HG02759 (cell line): ENCODE measurements around the gene LRRN4.
"Not testable (repeated sequence)": the region's sequence is repeated elsewhere in the genome, so short reads cannot be mapped to it uniquely, and the experiment has no call there.

Experiments used
- ATAC-seq: cut with Tn5 transposase; IDR thresholded peaks from one replicate; pipeline ENCODE4 v1.9.1; 2021; ENCODE audit warnings: mild to moderate bottlenecking, moderate library complexity; ENCODE audit not compliant: unreplicated experiment

LRRN4 gene

GRCh38 chr20:6060213-6060612 is 6.4 kb upstream of the LRRN4 start:
- no peak for ATAC-seq

- ATAC-seq, result no peak
Observed at GRCh38 chr20:6058684-6059295, 4.9 kb upstream of the LRRN4 start.

GRCh38 chr20:6057691-6058090 is 3.8 kb upstream of the LRRN4 start:
- ATAC-seq, result no peak

- ATAC-seq, result no peak
Observed at GRCh38 chr20:6057139-6057538, 3.3 kb upstream of the LRRN4 start.

GRCh38 chr20:6055981-6056569 is 2.2 kb upstream of the LRRN4 start:
- ATAC-seq, result no peak

GRCh38 chr20:6055161-6055783 is 1.4 kb upstream of the LRRN4 start:
- ATAC-seq, result no peak

- ATAC-seq, result not testable (repeated sequence)
Observed at GRCh38 chr20:6054689-6055051, 810 bp upstream of the LRRN4 start.

- ATAC-seq, result no peak
Observed at GRCh38 chr20:6053064-6053775, 640 bp downstream of the LRRN4 start.

GRCh38 chr20:6051505-6051904 is 2.4 kb downstream of the LRRN4 start:
- no peak for ATAC-seq

GRCh38 chr20:6048391-6048790 is 5.5 kb downstream of the LRRN4 start:
- ATAC-seq, result no peak

GRCh38 chr20:6046432-6046831 is 7.4 kb downstream of the LRRN4 start:
- ATAC-seq, result no peak

GRCh38 chr20:6045566-6045965 is 8.3 kb downstream of the LRRN4 start:
- ATAC-seq, result no peak

GRCh38 chr20:6044115-6044514 is 9.7 kb downstream of the LRRN4 start:
- peak; percentile 50 for ATAC-seq

GRCh38 chr20:6041808-6042265 is 12.0 kb downstream of the LRRN4 start:
- ATAC-seq, result no peak

GRCh38 chr20:6040958-6041807 is 12.7 kb downstream of the LRRN4 start:
- no peak for ATAC-seq

- no peak for ATAC-seq
Observed at GRCh38 chr20:6040540-6040939, 13.3 kb downstream of the LRRN4 start.

GRCh38 chr20:6039766-6040165 is 14.1 kb downstream of the LRRN4 start:
- ATAC-seq, result no peak

GRCh38 chr20:6038256-6038655 is 15.6 kb downstream of the LRRN4 start:
- ATAC-seq, result no peak

GRCh38 chr20:6037082-6037481 is 16.8 kb downstream of the LRRN4 start:
- ATAC-seq, result no peak

- ATAC-seq, result no peak
Observed at GRCh38 chr20:6036213-6036612, 17.6 kb downstream of the LRRN4 start.
